ENCODE data around the gene RIPK3.
"Not testable (repeated sequence)": the region's sequence is repeated elsewhere in the genome, so short reads cannot be mapped to it uniquely, and the experiment has no call there.

The RIPK3 gene

DNA sequence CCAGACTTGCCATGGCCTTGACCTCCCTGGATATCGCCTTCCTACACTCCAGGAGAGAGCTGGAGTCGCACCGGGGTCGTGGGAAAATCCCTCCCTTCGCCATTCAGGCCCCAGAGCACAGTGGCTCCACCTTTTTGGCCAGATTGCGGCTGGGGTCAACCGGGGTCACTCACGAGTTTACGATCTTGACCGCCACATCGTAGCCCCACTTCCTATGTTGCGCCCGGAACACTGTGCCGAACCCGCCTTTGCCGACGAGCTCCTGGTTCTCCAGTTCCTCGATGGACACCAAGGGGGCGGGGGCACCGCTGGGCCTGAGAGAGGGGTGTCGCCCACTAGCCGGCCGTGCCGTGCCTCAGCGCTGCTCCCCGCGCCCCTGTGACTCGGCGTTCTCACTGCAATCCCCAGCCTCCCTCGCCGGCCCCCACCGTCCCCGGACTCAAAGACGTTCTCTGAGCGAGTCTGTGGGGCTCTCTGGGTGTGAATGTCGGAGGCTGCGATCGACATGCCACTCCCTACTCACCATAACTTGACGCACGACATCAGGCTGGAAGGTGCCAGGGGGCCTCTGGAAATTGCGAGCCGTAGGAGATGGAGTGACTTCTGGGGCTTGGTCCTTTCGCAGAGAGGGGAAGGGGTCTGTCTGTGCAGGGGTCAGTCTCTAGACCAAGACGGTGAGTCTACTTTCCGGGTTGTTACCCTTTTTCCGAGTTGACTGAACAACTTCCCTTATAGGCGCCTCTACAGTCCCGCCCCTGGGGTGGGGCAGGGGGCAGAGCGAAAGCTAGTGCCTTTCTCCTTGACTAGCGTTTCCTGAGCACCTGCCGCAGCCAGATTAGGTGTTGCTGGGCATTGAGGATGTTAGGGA is at the start of gene RIPK3:
TSS of gene RIPK3 (minus strand) at position 708 of the 868 bp plus-strand sequence. CDS start at position 543, 165 bp downstream.
- TF ChIP-seq JUND (IDR thresholded peaks at IDR 0.05; ENCODE audit: low read depth) = no peak
- DNase-seq (ENCODE audit: low read depth in 1 of 2, low spot score in 1 of 2) = peak in 1 of 2 experiments; percentile 27
- in situ Hi-C loops (cut with HindIII; ENCODE audit: low pct_unique_long_range_greater_than_20kb, low sequenced_read_pairs) = no loop called here

- in situ Hi-C loops (cut with HindIII; ENCODE audit: low pct_unique_long_range_greater_than_20kb, low sequenced_read_pairs) = no loop called here
- TF ChIP-seq JUND (IDR thresholded peaks at IDR 0.05; ENCODE audit: low read depth) = no peak
- DNase-seq (ENCODE audit: low read depth in 1 of 2, low spot score in 1 of 2) = no peak
Observed at GRCh38 chr14:24389226-24389848, 49.5 kb upstream of the RIPK3 start.

GRCh38 chr14:24388474-24389179 is 48.8 kb upstream of the RIPK3 start:
- in situ Hi-C loops (cut with HindIII; ENCODE audit: low pct_unique_long_range_greater_than_20kb, low sequenced_read_pairs) = no loop called here
- DNase-seq (ENCODE audit: low read depth in 1 of 2, low spot score in 1 of 2) = no peak
- TF ChIP-seq JUND (IDR thresholded peaks at IDR 0.05; ENCODE audit: low read depth) = no peak

GRCh38 chr14:24387579-24387978 is 47.8 kb upstream of the RIPK3 start:
- DNase-seq (ENCODE audit: low read depth in 1 of 2, low spot score in 1 of 2); in situ Hi-C loops (cut with HindIII; ENCODE audit: low pct_unique_long_range_greater_than_20kb, low sequenced_read_pairs): not testable (repeated sequence)

DNA sequence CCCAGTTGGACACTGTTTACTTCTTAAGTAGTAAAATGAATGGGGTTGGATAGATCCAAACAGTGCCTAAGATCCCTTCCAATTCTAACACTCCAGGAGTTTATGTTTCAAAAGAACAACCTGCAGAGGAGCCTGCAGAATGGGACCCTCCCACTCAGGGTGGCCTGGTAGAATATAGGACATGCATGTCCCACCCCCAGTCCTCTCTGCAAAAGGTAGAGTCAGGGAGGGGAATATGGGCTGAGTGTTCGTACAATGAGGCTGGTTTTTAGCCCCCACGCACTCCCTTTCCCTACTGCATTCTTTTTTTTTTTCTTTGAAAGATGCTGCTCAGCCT is 47.2 kb upstream of the RIPK3 start:
- DNase-seq (ENCODE audit: low read depth in 1 of 2, low spot score in 1 of 2) = no peak
- in situ Hi-C loops (cut with HindIII; ENCODE audit: low pct_unique_long_range_greater_than_20kb, low sequenced_read_pairs) = no loop called here
- no peak for TF ChIP-seq JUND (IDR thresholded peaks at IDR 0.05; ENCODE audit: low read depth)

DNA sequence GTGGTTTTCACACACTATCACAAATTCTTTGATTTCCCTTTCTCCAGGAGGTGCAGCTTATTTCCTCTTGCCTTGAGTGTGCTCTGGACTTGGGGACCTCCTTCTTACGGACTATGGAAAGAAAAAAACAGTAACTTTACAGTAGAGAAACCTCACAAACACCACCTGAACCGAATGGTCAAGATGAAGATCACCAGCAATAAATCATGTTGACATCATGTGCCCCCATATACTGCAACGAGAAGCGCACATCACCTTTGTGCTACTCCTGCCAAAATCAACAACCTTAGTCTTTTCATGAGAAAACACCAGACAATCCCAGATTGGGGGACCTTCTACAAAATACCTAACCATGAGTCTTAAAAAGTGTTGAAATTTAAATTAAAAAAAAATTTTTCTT is 45.7 kb upstream of the RIPK3 start:
- in situ Hi-C loops (cut with HindIII; ENCODE audit: low pct_unique_long_range_greater_than_20kb, low sequenced_read_pairs) = no loop called here
- TF ChIP-seq JUND (IDR thresholded peaks at IDR 0.05; ENCODE audit: low read depth) = no peak
- no peak for DNase-seq (ENCODE audit: low read depth in 1 of 2, low spot score in 1 of 2)

DNA sequence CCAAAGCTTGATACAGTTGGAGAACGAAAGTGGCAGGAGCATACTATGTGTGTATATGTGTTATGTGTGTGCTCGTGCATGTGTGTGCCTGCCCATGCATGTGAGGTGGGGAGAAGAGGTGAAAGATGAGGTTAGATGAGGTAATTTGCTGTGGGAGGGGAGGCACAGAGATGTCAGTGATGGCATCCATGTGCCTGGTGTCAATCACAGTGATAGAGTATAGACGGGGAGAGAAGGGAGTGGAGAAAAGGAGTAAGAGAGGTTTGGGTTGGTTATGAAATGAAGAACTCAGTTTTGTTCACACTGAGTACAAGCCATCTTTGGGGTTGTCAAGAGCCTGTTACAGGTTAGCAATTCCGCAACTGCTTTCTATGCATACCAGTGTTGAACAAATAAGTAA is 44.4 kb upstream of the RIPK3 start:
- no peak for DNase-seq (ENCODE audit: low read depth in 1 of 2, low spot score in 1 of 2)
- no peak for TF ChIP-seq JUND (IDR thresholded peaks at IDR 0.05; ENCODE audit: low read depth)
- in situ Hi-C loops (cut with HindIII; ENCODE audit: low pct_unique_long_range_greater_than_20kb, low sequenced_read_pairs) = no loop called here

GRCh38 chr14:24382064-24382371 is 42.2 kb upstream of the RIPK3 start:
- no peak for TF ChIP-seq JUND (IDR thresholded peaks at IDR 0.05; ENCODE audit: low read depth)
- in situ Hi-C loops (cut with HindIII; ENCODE audit: low pct_unique_long_range_greater_than_20kb, low sequenced_read_pairs) = no loop called here
- DNase-seq (ENCODE audit: low read depth in 1 of 2, low spot score in 1 of 2) = no peak

- DNase-seq (ENCODE audit: low read depth in 1 of 2, low spot score in 1 of 2) = no peak
- in situ Hi-C loops (cut with HindIII; ENCODE audit: low pct_unique_long_range_greater_than_20kb, low sequenced_read_pairs) = no loop called here
- TF ChIP-seq JUND (IDR thresholded peaks at IDR 0.05; ENCODE audit: low read depth) = no peak
Observed at GRCh38 chr14:24381363-24382063, 41.7 kb upstream of the RIPK3 start.

DNA sequence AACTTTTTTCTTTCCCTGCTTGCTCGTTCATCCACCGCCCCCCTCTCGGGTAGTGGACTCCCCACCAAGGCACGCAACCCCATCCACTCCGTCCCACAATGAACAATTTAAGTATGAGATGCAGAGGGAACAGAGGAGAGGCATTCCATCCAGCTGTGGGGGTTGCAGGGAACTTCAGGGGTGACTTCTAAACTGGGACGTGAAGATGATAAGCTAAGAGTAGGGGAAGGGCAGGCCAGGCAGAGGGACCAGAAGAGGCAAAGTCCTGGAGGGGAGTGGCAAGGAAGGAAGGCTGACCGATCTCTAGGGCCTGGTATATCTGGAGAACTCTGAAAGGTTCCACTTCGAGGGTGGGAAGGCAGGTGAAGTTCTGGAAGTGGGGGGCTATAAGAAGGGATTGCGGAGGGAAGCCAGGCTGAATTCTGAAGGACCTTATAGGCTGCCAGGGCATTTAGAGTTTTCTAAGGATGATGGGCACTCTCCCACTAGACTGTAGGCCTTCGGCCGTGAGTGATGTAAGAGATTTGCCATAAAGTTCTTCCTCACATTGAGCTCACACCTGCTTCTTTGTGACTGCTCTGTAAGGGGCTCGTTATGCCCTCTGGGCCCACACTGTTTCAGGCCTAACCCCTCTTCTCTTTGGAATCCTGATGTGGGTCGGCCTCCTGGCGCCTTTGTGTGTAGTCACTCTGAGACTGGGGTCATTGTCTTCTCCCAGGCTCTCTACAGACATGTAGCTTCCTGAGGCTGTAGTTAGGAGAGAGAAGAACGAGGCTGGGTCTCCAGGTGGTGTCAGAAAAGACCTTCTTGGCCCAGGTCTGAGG is 40.3 kb upstream of the RIPK3 start:
- no peak for TF ChIP-seq JUND (IDR thresholded peaks at IDR 0.05; ENCODE audit: low read depth)
- DNase-seq (ENCODE audit: low read depth in 1 of 2, low spot score in 1 of 2) = no peak
- in situ Hi-C loops (cut with HindIII; ENCODE audit: low pct_unique_long_range_greater_than_20kb, low sequenced_read_pairs) = no loop called here

- no peak for DNase-seq (ENCODE audit: low read depth in 1 of 2, low spot score in 1 of 2)
- no peak for TF ChIP-seq JUND (IDR thresholded peaks at IDR 0.05; ENCODE audit: low read depth)
- in situ Hi-C loops (cut with HindIII; ENCODE audit: low pct_unique_long_range_greater_than_20kb, low sequenced_read_pairs) = no loop called here
Observed at GRCh38 chr14:24378981-24379906, 39.5 kb upstream of the RIPK3 start.

Measured in T47D (cell line).